Measurements from ENCODE around the gene HACE1. TPM values are rescaled to one million over a fixed set of nuclear protein-coding genes. Genes with fewer than 3 reads are reported as not detected.
A peak's percentile ranks its signal among the peaks of the same experiment; 100 is the strongest.

The HACE1 gene
- total and polyA plus RNA-seq, 2 experiments from 2014 or later: 14.8 to 42.6 TPM

GRCh38 chr6:104728448-104728847 is 131.3 kb downstream of the HACE1 start:
- Histone ChIP-seq H3K4me1 (ENCODE audit: low read depth) (no peaks in the 10 kb centered on the region), H3K27me3 (no peaks in the 10 kb centered on the region), H3K27ac (no peak overlapping the region), H3K9me3 (ENCODE audit: low read depth) (no peaks in the 10 kb centered on the region), H3K4me3 (no peak overlapping the region), H3K36me3 (no peaks in the 10 kb centered on the region)
- peak in 1 of 2 donors; percentile 34 for DNase-seq (ENCODE audit: low read depth in 1 of 2, low spot score in 1 of 2)
- TF ChIP-seq CTCF (IDR thresholded peaks at IDR 0.05; ENCODE audit: low read depth, low read length): no peak

- DNase-seq (ENCODE audit: low read depth in 1 of 2, low spot score in 1 of 2): no peak
- Histone ChIP-seq H3K36me3 (no peaks in the 10 kb centered on the region), H3K27ac (no peak overlapping the region), H3K27me3 (no peaks in the 10 kb centered on the region), H3K4me1 (ENCODE audit: low read depth) (no peaks in the 10 kb centered on the region), H3K4me3 (no peak overlapping the region), H3K9me3 (ENCODE audit: low read depth) (no peaks in the 10 kb centered on the region)
- no peak for TF ChIP-seq CTCF (IDR thresholded peaks at IDR 0.05; ENCODE audit: low read depth, low read length)
These were observed 141.0 kb downstream of the HACE1 start for GRCh38 chr6:104718672-104719071.

GRCh38 chr6:104716858-104717257 is 142.9 kb downstream of the HACE1 start:
- Histone ChIP-seq H3K27ac (no peak overlapping the region), H3K36me3 (no peaks in the 10 kb centered on the region), H3K4me1 (ENCODE audit: low read depth) (no peaks in the 10 kb centered on the region), H3K27me3 (no peaks in the 10 kb centered on the region), H3K4me3 (no peak overlapping the region), H3K9me3 (ENCODE audit: low read depth) (no peaks in the 10 kb centered on the region)
- no peak for DNase-seq (ENCODE audit: low read depth in 1 of 2, low spot score in 1 of 2)
- no peak for TF ChIP-seq CTCF (IDR thresholded peaks at IDR 0.05; ENCODE audit: low read depth, low read length)

DNA sequence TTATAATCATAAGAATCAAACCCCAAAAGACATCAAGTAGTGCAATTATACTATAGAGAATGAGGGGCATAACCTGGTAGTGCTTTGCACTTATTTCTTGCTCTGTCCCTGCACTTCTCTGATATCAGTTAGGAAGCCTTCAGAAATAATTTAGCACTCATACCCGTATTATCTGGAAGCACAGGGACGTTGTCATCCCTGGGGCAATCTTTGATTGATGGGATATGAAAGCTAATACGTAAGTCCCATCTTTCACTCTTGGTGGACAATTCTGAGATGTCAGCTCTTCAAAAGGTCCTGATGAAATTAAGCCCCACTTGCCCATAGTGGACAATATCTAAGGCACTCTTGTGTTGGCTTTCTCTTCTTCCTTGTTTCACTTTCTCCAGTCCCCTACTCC is 144.9 kb downstream of the HACE1 start:
- Histone ChIP-seq H3K4me1 (ENCODE audit: low read depth) (no peaks in the 10 kb centered on the region), H3K27me3 (no peaks in the 10 kb centered on the region), H3K9me3 (ENCODE audit: low read depth) (no peaks in the 10 kb centered on the region), H3K27ac (no peak overlapping the region), H3K4me3 (no peak overlapping the region), H3K36me3 (no peaks in the 10 kb centered on the region)
- DNase-seq (ENCODE audit: low read depth in 1 of 2, low spot score in 1 of 2): no peak
- no peak for TF ChIP-seq CTCF (IDR thresholded peaks at IDR 0.05; ENCODE audit: low read depth, low read length)

DNA sequence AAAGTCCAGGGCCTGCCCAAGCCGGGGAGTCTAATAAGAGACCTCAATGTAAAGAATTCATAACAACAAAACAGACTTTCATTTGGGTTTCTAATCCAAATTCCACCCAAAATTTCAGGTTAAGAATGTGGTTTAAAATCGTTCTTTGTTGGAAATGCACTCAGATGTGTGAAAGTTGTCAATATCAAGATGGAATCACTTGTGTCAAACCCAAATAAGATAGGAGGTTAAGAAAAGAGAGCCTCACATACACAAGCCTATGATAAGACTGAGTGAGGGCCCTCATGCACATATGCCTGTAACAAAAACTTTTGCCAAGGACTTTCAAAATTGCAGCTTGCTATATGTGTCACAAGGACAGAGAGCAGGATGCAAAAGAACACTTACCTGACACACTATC is 145.7 kb downstream of the HACE1 start:
- Histone ChIP-seq H3K36me3 (no peaks in the 10 kb centered on the region), H3K4me3 (no peak overlapping the region), H3K27me3 (no peaks in the 10 kb centered on the region), H3K9me3 (ENCODE audit: low read depth) (no peaks in the 10 kb centered on the region), H3K27ac (no peak overlapping the region), H3K4me1 (ENCODE audit: low read depth) (no peaks in the 10 kb centered on the region)
- no peak for TF ChIP-seq CTCF (IDR thresholded peaks at IDR 0.05; ENCODE audit: low read depth, low read length)
- no peak for DNase-seq (ENCODE audit: low read depth in 1 of 2, low spot score in 1 of 2)

- H3K27ac ChIP-seq: no peak overlapping the region
These were observed 148.3 kb downstream of the HACE1 start for GRCh38 chr6:104711371-104711770.

More at GRCh38 chr6:104711371-104711770, 148.3 kb downstream of the HACE1 start:
- Histone ChIP-seq H3K4me1 (ENCODE audit: low read depth) (no peaks in the 10 kb centered on the region), H3K9me3 (ENCODE audit: low read depth) (no peaks in the 10 kb centered on the region), H3K4me3 (no peak overlapping the region), H3K27me3 (no peaks in the 10 kb centered on the region), H3K36me3 (no peaks in the 10 kb centered on the region)
- TF ChIP-seq CTCF (IDR thresholded peaks at IDR 0.05; ENCODE audit: low read depth, low read length): no peak
- peak in 1 of 2 donors; percentile 67 for DNase-seq (ENCODE audit: low read depth in 1 of 2, low spot score in 1 of 2)
